Stromal cell of bone marrow (primary cell): ENCODE measurements around the gene ERICH4.
A peak's percentile ranks its signal among the peaks of the same experiment; 100 is the strongest.
"Not testable (repeated sequence)": the region's sequence is repeated elsewhere in the genome, so short reads cannot be mapped to it uniquely, and the experiment has no call there.

Experiments used
- DNase-seq: peaks from one replicate; pipeline ENCODE4 v3.0.0-alpha.2; 2012; ENCODE audit warnings: low read depth

The ERICH4 gene

GRCh38 chr19:41435936-41436673, 6.9 kb upstream of the ERICH4 start:
- no peak for DNase-seq

- DNase-seq, result no peak
Observed at GRCh38 chr19:41436674-41436951, 6.3 kb upstream of the ERICH4 start.

- DNase-seq, result no peak
Observed at GRCh38 chr19:41437944-41438574, 4.9 kb upstream of the ERICH4 start.

- DNase-seq, result peak; percentile 97
Observed at GRCh38 chr19:41439441-41440222, 3.3 kb upstream of the ERICH4 start, which contains the start of gene DMAC2. TSS of gene DMAC2 (minus strand) at chr19:41439912. CDS start at chr19:41439899, 13 bp downstream.

- no peak for DNase-seq
Observed at GRCh38 chr19:41441321-41441945, 1.5 kb upstream of the ERICH4 start.

- DNase-seq, result no peak
Observed at GRCh38 chr19:41443813-41444455, 978 bp downstream of the ERICH4 start.

- no peak for DNase-seq
Observed at GRCh38 chr19:41445575-41445974, 2.6 kb downstream of the ERICH4 start.

- DNase-seq, result no peak
Observed at GRCh38 chr19:41447732-41448332, 4.9 kb downstream of the ERICH4 start.

- DNase-seq, result peak; percentile 33
Observed at GRCh38 chr19:41449079-41449864, 6.3 kb downstream of the ERICH4 start.

- no peak for DNase-seq
Observed at GRCh38 chr19:41449865-41450178, 6.9 kb downstream of the ERICH4 start.

GRCh38 chr19:41452584-41453275, 9.8 kb downstream of the ERICH4 start:
- no peak for DNase-seq

GRCh38 chr19:41455936-41456335, 13.0 kb downstream of the ERICH4 start:
- no peak for DNase-seq

- peak; percentile 11 for DNase-seq
Observed at GRCh38 chr19:41456342-41456918, 13.5 kb downstream of the ERICH4 start.

GRCh38 chr19:41457241-41457640, 14.3 kb downstream of the ERICH4 start:
- DNase-seq, result no peak

GRCh38 chr19:41462497-41462896, 19.5 kb downstream of the ERICH4 start:
- no peak for DNase-seq

- DNase-seq, result not testable (repeated sequence)
Observed at GRCh38 chr19:41463257-41464256, 20.6 kb downstream of the ERICH4 start.

- DNase-seq, result no peak
Observed at GRCh38 chr19:41476583-41476982, 33.6 kb downstream of the ERICH4 start.

- no peak for DNase-seq
Observed at GRCh38 chr19:41478171-41478570, 35.2 kb downstream of the ERICH4 start.
